Measurements from ENCODE around the gene VPS11.

Gene VPS11

DNA sequence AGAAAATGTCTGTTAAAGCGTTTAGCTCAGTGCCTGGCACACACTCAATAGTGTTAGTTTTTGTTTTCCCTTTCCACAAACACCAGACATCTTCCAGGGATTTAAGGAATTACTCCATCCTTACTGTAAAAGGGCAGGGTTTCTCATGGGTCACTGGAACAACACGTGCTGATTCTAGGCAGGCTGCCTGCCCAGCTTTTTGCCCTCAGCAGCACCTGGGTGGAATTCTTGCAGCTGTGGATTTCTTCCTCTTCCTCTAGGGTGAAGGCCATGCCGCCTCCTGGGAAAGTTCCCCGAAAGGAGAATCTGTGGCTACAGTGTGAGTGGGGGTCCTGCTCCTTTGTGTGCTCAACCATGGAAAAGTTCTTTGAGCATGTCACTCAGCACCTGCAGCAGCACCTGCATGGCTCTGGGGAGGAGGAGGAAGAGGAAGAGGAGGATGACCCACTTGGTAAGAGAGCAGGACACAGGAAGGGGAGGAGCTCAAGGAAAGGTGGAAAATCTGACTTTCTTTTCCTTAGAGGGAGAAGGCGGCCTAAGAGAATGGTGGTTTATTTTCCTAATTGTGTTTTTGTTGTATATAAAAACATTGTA, 59.2 kb downstream of the VPS11 start:
- DNase-seq = no peak

DNA sequence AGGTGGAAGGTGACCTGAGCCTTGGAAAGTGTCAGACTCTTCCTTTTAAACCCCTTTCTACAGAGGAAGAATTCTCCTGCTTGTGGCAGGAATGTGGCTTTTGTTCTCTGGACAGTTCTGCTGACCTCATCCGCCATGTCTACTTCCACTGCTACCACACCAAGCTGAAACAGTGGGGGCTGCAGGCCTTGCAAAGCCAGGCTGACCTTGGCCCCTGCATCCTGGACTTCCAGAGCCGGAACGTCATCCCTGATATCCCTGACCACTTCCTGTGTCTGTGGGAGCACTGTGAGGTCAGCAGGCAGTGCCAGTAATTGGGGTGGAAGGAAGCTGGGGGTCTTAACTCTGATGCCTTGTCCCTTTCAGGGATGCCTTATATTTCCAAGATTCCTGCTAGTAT, 63.0 kb downstream of the VPS11 start:
- DNase-seq = no peak

All from NCI-H510A treated with DMSO at 0.1 percent for 48 hours (cell line).